ENCODE data around the gene TBC1D22A. TPM values are rescaled to one million over a fixed set of nuclear protein-coding genes. Genes with fewer than 3 reads are reported as not detected.
A peak's percentile ranks its signal among the peaks of the same experiment; 100 is the strongest.

The TBC1D22A gene
- total RNA-seq, 6 donors from 2014 or later, result 27.1 to 48.2 (median 35.3) TPM

DNA sequence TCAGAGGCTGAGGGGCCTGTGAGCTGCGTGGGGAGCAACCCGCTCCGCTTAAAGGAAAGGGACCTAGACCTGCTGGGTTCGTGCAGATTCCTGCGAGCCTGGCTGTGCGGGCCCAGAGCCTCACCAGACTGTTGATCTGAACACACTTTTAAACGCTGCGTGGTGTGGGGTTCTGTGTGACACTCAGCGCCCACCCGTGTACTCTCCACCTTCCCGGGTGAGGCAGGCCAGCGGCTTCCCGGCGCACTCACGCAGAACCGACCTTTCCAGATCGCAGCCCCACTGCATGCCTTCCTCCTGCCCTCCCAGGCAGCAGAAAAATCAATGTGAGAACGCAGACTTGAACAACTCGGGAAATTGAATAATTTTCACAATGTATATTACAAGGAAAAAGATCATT, 388.6 kb downstream of the TBC1D22A start:
- no peak overlapping the region for H3K27ac ChIP-seq
- no peak for TF ChIP-seq POLR2AphosphoS5 (IDR thresholded peaks at IDR 0.05)
- TF ChIP-seq, protein P1, sequence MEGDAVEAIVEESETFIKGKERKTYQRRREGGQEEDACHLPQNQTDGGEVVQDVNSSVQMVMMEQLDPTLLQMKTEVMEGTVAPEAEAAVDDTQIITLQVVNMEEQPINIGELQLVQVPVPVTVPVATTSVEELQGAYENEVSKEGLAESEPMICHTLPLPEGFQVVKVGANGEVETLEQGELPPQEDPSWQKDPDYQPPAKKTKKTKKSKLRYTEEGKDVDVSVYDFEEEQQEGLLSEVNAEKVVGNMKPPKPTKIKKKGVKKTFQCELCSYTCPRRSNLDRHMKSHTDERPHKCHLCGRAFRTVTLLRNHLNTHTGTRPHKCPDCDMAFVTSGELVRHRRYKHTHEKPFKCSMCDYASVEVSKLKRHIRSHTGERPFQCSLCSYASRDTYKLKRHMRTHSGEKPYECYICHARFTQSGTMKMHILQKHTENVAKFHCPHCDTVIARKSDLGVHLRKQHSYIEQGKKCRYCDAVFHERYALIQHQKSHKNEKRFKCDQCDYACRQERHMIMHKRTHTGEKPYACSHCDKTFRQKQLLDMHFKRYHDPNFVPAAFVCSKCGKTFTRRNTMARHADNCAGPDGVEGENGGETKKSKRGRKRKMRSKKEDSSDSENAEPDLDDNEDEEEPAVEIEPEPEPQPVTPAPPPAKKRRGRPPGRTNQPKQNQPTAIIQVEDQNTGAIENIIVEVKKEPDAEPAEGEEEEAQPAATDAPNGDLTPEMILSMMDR (IDR thresholded peaks at IDR 0.05), result no peak
- no peak for TF ChIP-seq EP300 (IDR thresholded peaks at IDR 0.05)
- TF ChIP-seq POLR2A (IDR thresholded peaks at IDR 0.05), result no peak
- ATAC-seq (ENCODE audit: low FRiP score in 2 of 2) (no peak), DNase-seq (peak in 1 of 2 donors; percentile 53)
- 95 to 99% methylated on average over 15 to 17 of the region's 19 CpGs for WGBS, 2 donors
- H3K9me3 ChIP-seq, result no peaks in the 10 kb centered on the region
- no peaks in the 10 kb centered on the region for H3K27me3 ChIP-seq
- H3K4me1 ChIP-seq, result no peaks in the 10 kb centered on the region
- H3K4me3 ChIP-seq, result no peak overlapping the region
- H3K36me3 ChIP-seq, result no peaks in the 10 kb centered on the region

DNA sequence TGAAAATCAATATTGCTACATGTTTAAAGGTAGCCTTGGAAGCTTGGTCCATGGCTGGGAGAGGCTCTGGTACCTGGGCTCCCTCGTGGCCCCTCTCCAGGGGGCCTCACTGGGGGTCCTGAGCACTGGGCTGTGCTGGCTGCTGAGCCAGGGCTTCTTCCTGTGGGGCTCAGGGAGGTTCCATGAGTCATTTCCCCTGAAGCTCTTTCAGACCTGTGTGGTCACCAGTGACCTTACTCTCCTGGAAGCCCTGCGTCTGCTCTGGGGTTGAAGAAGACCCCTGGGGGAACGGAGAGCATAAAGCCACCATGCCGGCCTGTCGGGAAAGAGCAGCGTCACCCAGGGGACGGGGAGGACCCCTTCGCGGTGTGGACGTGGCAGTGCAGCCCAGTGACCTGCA, 389.0 kb downstream of the TBC1D22A start:
- Histone ChIP-seq H3K27ac (no peak overlapping the region), H3K9me3 (no peaks in the 10 kb centered on the region), H3K4me3 (no peak overlapping the region), H3K36me3 (no peaks in the 10 kb centered on the region), H3K4me1 (no peaks in the 10 kb centered on the region), H3K27me3 (no peaks in the 10 kb centered on the region)
- no peak for TF ChIP-seq EP300 (IDR thresholded peaks at IDR 0.05)
- TF ChIP-seq POLR2AphosphoS5 (IDR thresholded peaks at IDR 0.05), result no peak
- TF ChIP-seq, protein P1 (IDR thresholded peaks at IDR 0.05), result no peak
- TF ChIP-seq POLR2A (IDR thresholded peaks at IDR 0.05), result no peak
- ATAC-seq (ENCODE audit: low FRiP score in 2 of 2) (no peak), DNase-seq (peak in 1 of 2 donors; percentile 49)
- WGBS, 2 donors, result 90 to 93% methylated on average over 6 to 10 of the region's 10 CpGs

DNA sequence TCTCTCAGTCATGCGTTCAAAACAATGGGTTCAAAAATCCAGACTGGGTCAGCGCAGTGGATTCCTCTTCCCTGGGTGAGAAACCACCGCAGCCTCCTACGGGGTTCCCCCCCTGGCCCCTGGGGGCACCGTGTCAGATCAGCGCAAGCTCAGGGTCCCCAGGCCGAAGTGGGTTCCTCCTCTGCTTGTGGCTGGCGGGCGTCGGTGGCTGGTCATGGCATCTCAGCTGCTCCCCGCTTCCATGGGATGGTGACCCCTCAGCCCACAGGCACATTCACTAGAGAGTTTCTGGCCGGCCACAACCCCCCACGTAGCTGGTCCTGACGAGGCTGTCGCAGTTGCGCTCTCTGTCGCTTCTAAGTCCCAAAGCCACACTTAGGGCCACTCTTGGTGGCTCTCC, 389.8 kb downstream of the TBC1D22A start:
- Histone ChIP-seq H3K4me3 (no peak overlapping the region), H3K9me3 (no peaks in the 10 kb centered on the region), H3K36me3 (no peaks in the 10 kb centered on the region), H3K4me1 (no peaks in the 10 kb centered on the region), H3K27me3 (no peaks in the 10 kb centered on the region), H3K27ac (no peak overlapping the region)
- DNase-seq, result peak in 1 of 2 donors; percentile 74
- TF ChIP-seq POLR2A (IDR thresholded peaks at IDR 0.05) (no peak), POLR2AphosphoS5 (IDR thresholded peaks at IDR 0.05) (no peak)
- ATAC-seq (ENCODE audit: low FRiP score in 2 of 2), result no peak
- WGBS, 2 donors, result 89 to 92% methylated on average over 14 to 17 of the region's 17 CpGs

DNA sequence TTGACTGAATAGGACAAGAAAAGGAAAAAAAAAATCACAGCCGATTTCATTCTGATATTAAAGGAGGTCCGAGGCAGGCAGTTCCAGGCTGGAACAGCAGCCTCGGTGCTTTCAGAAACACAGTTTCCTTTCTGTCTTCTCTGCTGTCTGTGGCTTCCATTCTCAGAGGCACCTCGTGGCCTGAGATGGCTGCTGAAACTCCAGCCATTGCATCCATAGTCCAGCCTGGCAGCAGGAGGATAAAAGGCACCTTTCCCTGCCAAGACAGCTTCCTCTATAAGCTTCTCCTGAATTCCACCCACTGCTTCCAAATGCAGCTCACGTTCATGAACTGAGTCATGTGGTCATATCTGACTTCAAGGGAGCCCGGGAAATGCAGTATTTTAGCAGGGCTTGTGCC, 390.5 kb downstream of the TBC1D22A start:
- no peak for TF ChIP-seq EP300 (IDR thresholded peaks at IDR 0.05)
- TF ChIP-seq, protein P1 (IDR thresholded peaks at IDR 0.05), result no peak
- no peak for TF ChIP-seq POLR2A (IDR thresholded peaks at IDR 0.05)
- no peak for TF ChIP-seq POLR2AphosphoS5 (IDR thresholded peaks at IDR 0.05)
- H3K4me3 ChIP-seq, result no peak overlapping the region
- no peaks in the 10 kb centered on the region for H3K36me3 ChIP-seq
- ATAC-seq (ENCODE audit: low FRiP score in 2 of 2) (no peak), DNase-seq (no peak)
- 44 to 46% methylated on average over 6 of the region's 6 CpGs for WGBS, 2 donors
- no peak overlapping the region for H3K27ac ChIP-seq
- no peaks in the 10 kb centered on the region for H3K9me3 ChIP-seq
- no peaks in the 10 kb centered on the region for H3K27me3 ChIP-seq
- no peaks in the 10 kb centered on the region for H3K4me1 ChIP-seq

DNA sequence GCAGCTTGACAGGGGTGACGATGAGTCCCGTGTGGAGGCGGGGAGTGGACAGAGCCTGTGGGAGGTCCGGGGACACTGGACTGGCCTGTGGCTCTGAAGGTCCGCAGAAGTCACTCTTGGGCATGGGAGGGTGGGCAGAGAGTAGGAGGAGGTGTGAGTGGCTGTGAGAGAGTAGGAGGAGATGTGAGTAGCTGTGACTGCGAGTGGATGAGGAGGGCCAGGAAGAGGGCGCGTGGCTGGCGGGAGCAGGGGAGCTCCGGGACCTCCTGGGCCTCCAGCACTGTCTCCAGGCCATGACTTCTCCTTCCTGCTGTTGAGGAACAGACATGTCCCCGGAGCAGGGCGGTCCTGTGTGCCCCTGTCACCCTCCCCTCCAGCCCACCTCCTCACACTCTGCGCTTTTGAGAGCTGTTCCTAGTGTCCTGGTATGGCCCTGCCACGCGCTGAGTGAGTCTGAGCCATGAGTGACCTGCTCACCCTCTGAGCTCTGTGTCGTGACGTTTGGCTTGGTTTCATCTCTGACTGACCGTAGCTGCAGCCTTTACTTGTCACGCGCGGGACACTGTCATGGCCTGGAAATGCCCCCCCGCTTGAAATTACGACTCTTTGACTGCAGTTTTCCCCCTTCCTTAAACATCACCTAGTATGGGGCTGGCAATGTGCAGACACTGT, 391.5 kb downstream of the TBC1D22A start:
- no peak for TF ChIP-seq POLR2A (IDR thresholded peaks at IDR 0.05)
- TF ChIP-seq, protein P1 (IDR thresholded peaks at IDR 0.05), result no peak
- TF ChIP-seq POLR2AphosphoS5 (IDR thresholded peaks at IDR 0.05), result no peak
- TF ChIP-seq EP300 (IDR thresholded peaks at IDR 0.05), result no peak
- ATAC-seq (ENCODE audit: low FRiP score in 2 of 2), result peak in 1 of 2 donors; percentile 3

More for the DNA sequence above, 391.5 kb downstream of the TBC1D22A start:
- Histone ChIP-seq H3K27ac (no peak overlapping the region), H3K36me3 (peaks cover 0 to 3% (median 0%) of the 10 kb centered on the region in 4 donors), H3K9me3 (no peaks in the 10 kb centered on the region), H3K4me3 (peak overlapping the region in 1 of 4 donors; percentile 2), H3K27me3 (no peaks in the 10 kb centered on the region), H3K4me1 (no peaks in the 10 kb centered on the region)
- WGBS, 2 donors, result 81 to 82% methylated on average over 21 to 23 of the region's 23 CpGs
- peak in 1 of 2 donors; percentile 53 for DNase-seq

Data from upper lobe of left lung (tissue), 6 donors.